Smooth muscle cell (in vitro differentiated cells): ENCODE measurements around the gene SLC9C2. TPM values are rescaled to one million over a fixed set of nuclear protein-coding genes. Genes with fewer than 3 reads are reported as not detected.
"Not testable (repeated sequence)": the region's sequence is repeated elsewhere in the genome, so short reads cannot be mapped to it uniquely, and the experiment has no call there.

Experiments
- DNase-seq: peaks from one replicate; lab custom pipeline; 2025; ENCODE audit not compliant: unreplicated experiment; lab: John Stamatoyannopoulos, UW
- H2AFZ ChIP-seq: fragments of 200-600 bp; sonication (generic); 2 replicates; pipeline ENCODE4 v1.6.0; 2016; ENCODE audit warnings: antibody characterized with exemption, low read depth, mild to moderate bottlenecking
- H3F3A ChIP-seq: fragments of 200-600 bp; sonication (generic); 2 replicates; pipeline ENCODE4 v1.6.0; 2017; ENCODE audit warnings: antibody characterized with exemption, low read depth
- H3K27ac ChIP-seq: fragments of 200-600 bp; sonication (generic); 2 replicates; pipeline ENCODE4 v1.5.1; 2016; ENCODE audit warnings: low read depth, mild to moderate bottlenecking
- H3K27me3 ChIP-seq: fragments of 200-600 bp; sonication (generic); 2 replicates; pipeline ENCODE4 v1.6.1; 2016; ENCODE audit warnings: low read depth, mild to moderate bottlenecking
- H3K36me3 ChIP-seq: fragments of 200-600 bp; sonication (generic); 2 replicates; pipeline ENCODE4 v1.5.1; 2016; ENCODE audit warnings: low read depth
- H3K4me1 ChIP-seq: fragments of 200-600 bp; sonication (generic); 2 replicates; pipeline ENCODE4 v1.5.1; 2016; ENCODE audit warnings: low read depth
- H3K4me2 ChIP-seq: fragments of 200-600 bp; sonication (generic); 2 replicates; pipeline ENCODE4 v1.6.0; 2016; ENCODE audit warnings: mild to moderate bottlenecking
- H3K4me3 ChIP-seq: fragments of 200-600 bp; sonication (generic); 2 replicates; pipeline ENCODE4 v1.5.1; 2016; ENCODE audit warnings: mild to moderate bottlenecking
- H3K79me2 ChIP-seq: fragments of 200-600 bp; sonication (generic); 2 replicates; pipeline ENCODE4 v1.6.0; 2016; ENCODE audit warnings: low read depth, mild to moderate bottlenecking
- H3K9ac ChIP-seq: fragments of 200-600 bp; sonication (generic); 2 replicates; pipeline ENCODE4 v1.6.0; 2016; ENCODE audit warnings: low read depth
- H3K9me3 ChIP-seq: fragments of 200-600 bp; sonication (generic); replicated peaks from 2 replicates; pipeline ENCODE4 v1.5.1; 2016; ENCODE audit warnings: low read depth
- H4K20me1 ChIP-seq: fragments of 200-600 bp; sonication (generic); 2 replicates; pipeline ENCODE4 v1.6.0; 2016; ENCODE audit warnings: low read depth
- WGBS: methylation state at CpG from one replicate; pipeline ENCODE4 v1.1.7; 2016; ENCODE audit warnings: low lambda C conversion rate; 5-methylcytosine and 5-hydroxymethylcytosine counted together
- polyA plus RNA-seq: library from polyadenylated mRNA; unstranded; fragments of >200 nt; fragmentation: Nextera tagmentation; extraction: Ambion mirVana; gene quantifications from 2 replicates; pipeline ENCODE4 v1.2.1, GENCODE V29; 2016
- total RNA-seq: library from RNA; depleted of rRNA; stranded (reverse); fragments of >200 nt; gene quantifications from 2 replicates; pipeline ENCODE4 v1.2.3, GENCODE V29; 2014
- TF ChIP-seq, protein P1 (sequence below): fragments of 200-600 bp; sonication (generic); IDR thresholded peaks from 2 replicates; pipeline ENCODE4 v1.5.1; 2017; ENCODE audit warnings: borderline replicate concordance, mild to moderate bottlenecking, antibody characterized with exemption; ENCODE audit not compliant: insufficient read depth, poor library complexity, severe bottlenecking

The SLC9C2 gene
- total and polyA plus RNA-seq, 2 experiments from 2014 or later: 0.35 TPM; not detected in 1

DNA sequence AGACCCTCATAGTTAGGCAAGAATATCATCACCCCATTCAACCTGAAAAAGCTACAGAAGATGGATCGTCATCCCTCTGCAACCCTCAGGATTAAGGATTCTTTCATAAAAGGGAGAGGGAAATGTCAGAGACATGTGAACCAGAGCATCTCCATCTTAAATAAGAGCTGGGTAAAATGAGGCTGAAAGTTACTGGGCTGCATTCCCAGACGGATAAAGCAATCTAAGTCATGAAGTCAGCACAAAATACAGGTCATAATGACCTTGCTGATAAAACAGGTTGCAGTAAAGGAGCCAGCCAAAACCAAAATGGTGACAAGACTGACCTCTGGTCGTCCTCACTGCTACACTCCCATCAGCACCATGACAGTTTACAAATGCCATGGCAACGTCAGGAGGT, 103.1 kb downstream of the SLC9C2 start:
- H3K9ac ChIP-seq: no peak overlapping the region
- no peak overlapping the region for H3K4me3 ChIP-seq
- no peak overlapping the region for H3K27ac ChIP-seq
- no peak overlapping the region for H3K4me2 ChIP-seq
- H3K4me1 ChIP-seq: no peaks in the 10 kb centered on the region
- H4K20me1 ChIP-seq: no peaks in the 10 kb centered on the region
- no peaks in the 10 kb centered on the region for H3K9me3 ChIP-seq
- H3K27me3 ChIP-seq: no peaks in the 10 kb centered on the region
- DNase-seq: no peak
- H3K36me3 ChIP-seq: no peaks in the 10 kb centered on the region
- H3F3A ChIP-seq: no peaks in the 10 kb centered on the region
- TF ChIP-seq, protein P1, sequence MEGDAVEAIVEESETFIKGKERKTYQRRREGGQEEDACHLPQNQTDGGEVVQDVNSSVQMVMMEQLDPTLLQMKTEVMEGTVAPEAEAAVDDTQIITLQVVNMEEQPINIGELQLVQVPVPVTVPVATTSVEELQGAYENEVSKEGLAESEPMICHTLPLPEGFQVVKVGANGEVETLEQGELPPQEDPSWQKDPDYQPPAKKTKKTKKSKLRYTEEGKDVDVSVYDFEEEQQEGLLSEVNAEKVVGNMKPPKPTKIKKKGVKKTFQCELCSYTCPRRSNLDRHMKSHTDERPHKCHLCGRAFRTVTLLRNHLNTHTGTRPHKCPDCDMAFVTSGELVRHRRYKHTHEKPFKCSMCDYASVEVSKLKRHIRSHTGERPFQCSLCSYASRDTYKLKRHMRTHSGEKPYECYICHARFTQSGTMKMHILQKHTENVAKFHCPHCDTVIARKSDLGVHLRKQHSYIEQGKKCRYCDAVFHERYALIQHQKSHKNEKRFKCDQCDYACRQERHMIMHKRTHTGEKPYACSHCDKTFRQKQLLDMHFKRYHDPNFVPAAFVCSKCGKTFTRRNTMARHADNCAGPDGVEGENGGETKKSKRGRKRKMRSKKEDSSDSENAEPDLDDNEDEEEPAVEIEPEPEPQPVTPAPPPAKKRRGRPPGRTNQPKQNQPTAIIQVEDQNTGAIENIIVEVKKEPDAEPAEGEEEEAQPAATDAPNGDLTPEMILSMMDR: no peak
- H2AFZ ChIP-seq: no peak overlapping the region
- H3K79me2 ChIP-seq: no peaks in the 10 kb centered on the region
- WGBS: 84% methylated on average over 4 of the region's 4 CpGs

DNA sequence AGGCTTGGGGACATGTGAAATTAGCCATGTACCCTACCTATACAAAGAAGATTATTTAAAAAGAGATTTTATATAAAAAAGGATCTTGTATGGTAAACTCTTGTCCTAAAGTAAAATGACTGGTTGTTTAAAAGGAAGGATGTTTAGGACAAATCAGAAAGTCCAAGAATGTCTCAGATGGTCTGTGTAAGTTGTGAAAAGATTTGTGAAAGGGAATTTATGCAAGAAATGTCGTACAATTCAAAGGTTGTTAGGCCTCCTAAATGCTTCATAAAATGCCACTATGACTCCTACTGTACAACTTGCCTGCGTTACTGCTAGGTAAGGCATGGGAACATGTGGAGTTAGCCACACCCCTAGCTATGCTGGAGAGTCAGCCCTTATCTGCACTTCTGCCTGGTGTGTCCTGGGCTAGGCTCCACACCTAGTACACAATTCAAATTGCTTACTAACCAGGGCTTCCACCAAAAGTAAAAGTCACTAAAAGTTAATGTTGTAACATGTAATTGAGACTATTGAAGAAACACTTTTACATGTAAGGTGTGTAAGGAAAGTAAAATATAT, 106.0 kb downstream of the SLC9C2 start:
- no peak overlapping the region for H3K27ac ChIP-seq
- WGBS: 82% methylated on average over 2 of the region's 2 CpGs
- no peak overlapping the region for H2AFZ ChIP-seq
- H3K36me3 ChIP-seq: no peaks in the 10 kb centered on the region
- no peak overlapping the region for H3K9ac ChIP-seq
- H3F3A ChIP-seq: no peaks in the 10 kb centered on the region
- TF ChIP-seq, protein P1: no peak
- no peak overlapping the region for H3K4me3 ChIP-seq
- H3K27me3 ChIP-seq: no peaks in the 10 kb centered on the region
- no peaks in the 10 kb centered on the region for H3K79me2 ChIP-seq
- H4K20me1 ChIP-seq: no peaks in the 10 kb centered on the region
- H3K4me2 ChIP-seq: no peak overlapping the region
- H3K4me1 ChIP-seq: no peaks in the 10 kb centered on the region
- no peak for DNase-seq
- H3K9me3 ChIP-seq: no peaks in the 10 kb centered on the region

DNA sequence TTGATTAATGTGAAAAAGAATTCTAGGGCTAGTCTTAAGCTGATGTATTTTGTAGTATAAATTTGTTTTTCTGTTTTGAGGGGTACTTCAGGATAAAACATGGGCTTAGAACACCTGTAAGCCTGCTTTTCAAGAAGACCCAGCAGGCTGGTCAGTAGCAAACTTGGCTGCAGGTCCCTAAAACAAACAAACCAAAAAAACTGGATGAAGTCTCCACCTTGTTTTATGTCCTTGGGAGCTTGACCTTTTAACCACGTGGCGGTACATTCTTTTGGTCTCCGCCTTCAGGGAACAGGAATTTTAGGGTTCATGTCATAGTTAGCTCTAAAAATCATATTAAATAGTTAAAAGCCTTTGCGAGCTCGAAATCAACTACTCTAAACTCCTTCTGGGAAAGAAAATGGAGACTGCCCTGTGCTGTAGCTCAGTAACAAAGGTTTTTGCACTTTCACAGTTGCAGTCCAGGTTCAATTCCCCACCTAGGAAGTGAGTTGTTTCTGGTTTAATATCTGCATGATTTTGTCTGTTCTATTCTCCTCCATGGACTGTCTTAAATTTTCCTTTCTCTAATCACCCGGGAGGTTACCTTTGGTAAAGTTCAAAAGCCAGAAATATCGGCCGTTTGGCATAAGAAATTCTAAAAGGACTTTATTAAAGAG, 107.1 kb downstream of the SLC9C2 start:
- Histone ChIP-seq H3F3A (no peaks in the 10 kb centered on the region), H3K4me3 (no peak overlapping the region), H3K9me3 (no peaks in the 10 kb centered on the region), H4K20me1 (no peaks in the 10 kb centered on the region), H3K36me3 (no peaks in the 10 kb centered on the region), H3K27ac (no peak overlapping the region), H3K4me1 (no peaks in the 10 kb centered on the region), H3K9ac (no peak overlapping the region), H3K4me2 (no peak overlapping the region), H3K79me2 (no peaks in the 10 kb centered on the region), H3K27me3 (no peaks in the 10 kb centered on the region), H2AFZ (no peak overlapping the region)
- WGBS: 78% methylated on average over 8 of the region's 8 CpGs
- DNase-seq: no peak
- TF ChIP-seq, protein P1: no peak

DNA sequence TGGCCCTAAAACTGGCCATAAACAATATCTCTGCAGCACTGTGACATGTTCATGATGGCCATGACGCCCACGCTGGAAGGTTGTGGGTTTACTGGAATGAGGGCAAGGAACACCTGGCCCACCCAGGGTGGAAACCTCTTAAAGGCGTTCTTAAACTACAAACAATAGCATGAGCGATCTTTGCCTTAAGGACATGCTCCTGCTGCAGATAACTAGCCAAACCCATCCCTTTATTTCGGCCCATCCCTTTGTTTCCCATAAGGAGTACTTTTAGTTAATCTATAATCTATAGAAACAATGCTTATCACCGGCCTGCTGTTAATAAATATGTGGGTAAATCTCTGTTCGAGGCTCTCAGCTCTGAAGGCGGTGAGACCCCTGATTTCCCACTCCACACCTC, 109.7 kb downstream of the SLC9C2 start:
- not testable (repeated sequence) for H3F3A ChIP-seq, DNase-seq, H3K27ac ChIP-seq, H3K4me3 ChIP-seq, H3K9ac ChIP-seq, H3K36me3 ChIP-seq, H3K4me1 ChIP-seq, H4K20me1 ChIP-seq, H3K4me2 ChIP-seq, H3K9me3 ChIP-seq, H3K79me2 ChIP-seq, H3K27me3 ChIP-seq, H2AFZ ChIP-seq
- WGBS: 98% methylated on average over 8 of the region's 8 CpGs
